DMS 273 treated with DMSO at 0.1 percent for 48 hours (cell line): ENCODE data around the gene EPHB6.

ENCODE experiments used
- DNase-seq: peaks from one replicate; lab custom pipeline; 2025; lab: John Stamatoyannopoulos, UW

The EPHB6 gene

DNA sequence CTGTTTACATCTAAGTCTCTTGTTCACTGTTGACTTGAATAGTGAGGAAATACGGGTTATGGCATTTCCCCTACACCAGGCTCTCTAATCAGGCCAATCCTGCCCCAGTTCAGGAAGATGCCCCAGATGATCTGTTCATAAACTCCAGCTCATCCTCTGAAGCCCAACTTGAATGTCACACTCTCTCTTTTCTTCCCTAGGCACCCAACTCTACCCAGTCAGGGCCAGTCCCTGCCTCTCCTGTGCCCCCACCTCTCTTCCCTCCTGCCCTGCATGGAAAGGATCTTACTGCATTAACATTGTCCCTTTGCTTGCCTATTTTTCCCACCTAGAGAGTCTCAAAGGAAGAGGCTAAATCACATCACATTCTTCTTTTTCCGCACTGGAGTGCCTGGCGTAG, 41.3 kb downstream of the EPHB6 start:
- no peak for DNase-seq

DNA sequence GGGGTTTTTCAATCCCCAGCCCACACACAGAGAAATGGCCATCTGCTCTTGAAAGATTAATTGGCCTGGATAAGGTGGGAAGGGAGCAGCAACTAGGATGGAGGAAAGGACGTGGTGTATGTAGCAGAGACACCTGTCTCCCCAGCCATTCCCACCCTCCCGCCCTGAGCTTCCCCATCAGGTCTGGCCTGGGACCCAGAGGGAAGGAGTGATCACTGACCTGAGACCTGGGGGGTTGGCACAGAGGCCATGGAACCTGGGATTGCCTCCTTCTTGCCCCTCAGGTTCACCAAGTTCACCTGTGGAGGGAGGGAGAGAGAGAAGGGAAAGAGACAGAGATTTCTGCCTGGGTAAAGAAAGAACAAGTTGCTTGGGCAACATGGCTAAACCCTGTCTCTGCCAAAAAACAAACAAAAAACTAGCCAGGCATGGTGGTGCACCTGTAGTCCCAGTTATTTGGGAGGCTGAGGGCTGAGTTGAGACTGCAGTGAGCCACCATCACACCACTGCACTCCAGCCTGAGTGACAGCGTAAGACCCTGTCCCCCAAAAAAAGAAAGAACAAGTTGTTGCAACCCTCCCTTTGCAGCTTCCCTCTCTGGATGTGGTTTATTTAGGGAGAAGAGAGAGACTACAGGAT, 42.0 kb downstream of the EPHB6 start:
- DNase-seq: no peak

DNA sequence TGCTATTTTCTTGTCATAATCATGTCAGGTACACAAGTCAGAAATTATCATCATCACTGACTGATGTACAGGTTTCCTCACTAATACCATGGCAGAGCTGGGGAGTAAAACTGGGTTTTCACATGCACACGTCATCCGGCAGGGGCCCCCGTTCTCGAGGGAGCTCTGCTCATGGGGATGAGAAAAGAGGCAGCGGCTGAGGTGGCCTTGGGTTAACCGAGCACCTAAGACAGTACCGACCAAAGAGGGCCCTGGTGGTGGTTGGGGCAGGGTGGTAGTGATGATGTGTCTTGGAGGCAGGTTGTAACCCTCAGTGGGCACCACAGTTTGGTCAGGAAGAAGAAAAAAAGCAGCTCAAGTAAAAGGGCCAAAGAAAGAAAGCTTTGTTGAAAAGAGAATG, 42.8 kb downstream of the EPHB6 start:
- DNase-seq: no peak

DNA sequence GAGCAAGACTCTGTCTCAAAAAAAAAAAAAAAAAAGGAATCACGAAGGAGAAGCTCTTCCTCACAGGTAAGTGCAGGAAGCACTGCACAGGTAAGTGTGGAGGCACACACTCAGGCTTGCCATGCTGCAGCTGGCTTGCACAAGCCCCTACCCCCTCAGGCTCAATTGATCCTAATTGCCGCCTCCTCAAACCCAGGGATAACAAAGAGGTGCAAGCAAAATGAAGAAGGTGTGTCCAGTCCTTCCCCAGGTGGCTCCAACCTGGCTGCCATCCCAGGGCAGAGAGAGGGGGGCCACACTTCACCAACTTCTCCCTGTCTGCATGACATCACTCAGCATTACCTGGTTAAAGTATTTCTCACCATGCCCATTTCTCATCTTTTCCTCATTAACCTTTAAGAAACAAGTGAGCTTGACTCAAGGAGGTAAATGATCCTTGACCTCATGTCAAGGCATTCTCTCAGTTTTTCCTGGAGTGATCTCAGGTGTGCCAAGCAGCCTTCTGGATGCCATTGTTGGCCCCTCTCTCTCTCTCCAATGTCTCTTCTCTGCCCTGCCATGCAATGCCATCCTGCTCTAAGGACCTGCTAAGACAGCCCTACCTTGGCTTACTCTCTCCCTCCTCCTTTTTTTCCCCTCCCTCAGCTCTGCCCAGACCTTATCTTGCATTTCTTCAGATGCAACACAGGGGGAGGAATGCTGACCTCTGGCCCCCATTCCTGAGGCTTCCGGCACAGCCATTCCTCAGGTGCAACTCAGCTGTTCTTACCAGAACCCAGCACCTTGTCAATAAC, 43.7 kb downstream of the EPHB6 start:
- no peak for DNase-seq

DNA sequence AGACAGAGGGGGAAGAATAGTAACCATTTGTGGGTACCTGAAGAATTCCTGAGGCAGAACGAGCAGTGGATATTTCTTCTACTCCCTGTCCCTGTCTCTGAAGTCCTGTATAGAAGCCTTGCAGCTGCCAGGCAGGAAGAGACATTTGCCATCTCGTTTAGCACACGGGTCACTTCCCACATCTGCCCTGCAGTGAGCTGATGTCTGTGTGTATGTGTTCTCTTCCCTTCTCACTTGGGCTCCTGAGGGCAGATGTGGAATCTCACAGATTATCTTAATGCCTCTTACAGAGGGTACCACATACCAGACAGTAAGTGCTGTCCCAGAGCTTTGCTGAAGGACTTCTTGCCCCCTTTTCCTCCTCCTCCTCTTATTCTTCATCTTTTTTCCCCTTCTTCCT, 44.8 kb downstream of the EPHB6 start:
- DNase-seq: no peak

DNA sequence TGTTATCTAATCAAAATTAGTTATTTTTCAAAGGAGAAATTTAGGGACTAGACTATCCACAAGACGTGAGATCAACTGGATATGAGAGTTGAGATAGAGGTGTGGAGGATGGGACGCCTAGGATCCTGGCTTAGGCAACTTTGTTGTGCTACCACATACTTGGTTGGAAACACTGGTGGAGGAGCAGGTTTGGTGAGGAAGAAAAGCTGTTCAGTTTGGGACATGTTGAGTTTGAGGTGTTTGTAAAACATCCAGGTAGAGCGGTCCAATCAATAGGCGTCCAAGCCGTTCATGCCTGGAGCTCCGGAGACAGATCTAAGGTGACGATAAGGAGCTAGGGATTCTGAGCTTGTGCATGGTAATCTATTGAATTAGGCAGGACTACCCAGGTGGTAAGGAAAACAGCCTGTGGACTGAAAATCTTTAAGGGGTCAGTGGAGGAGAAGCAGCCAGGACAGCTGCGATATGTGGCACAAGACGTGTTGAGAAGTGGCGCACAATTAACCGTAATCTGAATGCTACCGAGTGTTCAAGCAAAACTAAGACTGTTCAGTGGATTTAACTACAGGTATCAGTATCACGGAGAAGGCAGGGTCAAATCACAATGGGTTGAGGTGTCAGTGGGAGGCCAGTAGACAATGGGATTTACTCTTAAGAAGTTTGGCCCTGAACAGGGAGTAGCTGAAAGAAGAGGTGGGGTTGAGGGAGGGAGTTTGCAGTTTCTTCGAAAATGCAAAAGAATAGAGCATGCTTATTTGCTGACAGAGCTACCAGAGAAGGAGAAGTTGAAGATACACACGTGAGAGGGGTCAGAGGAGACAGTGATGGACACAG, 46.8 kb downstream of the EPHB6 start:
- DNase-seq: no peak

DNA sequence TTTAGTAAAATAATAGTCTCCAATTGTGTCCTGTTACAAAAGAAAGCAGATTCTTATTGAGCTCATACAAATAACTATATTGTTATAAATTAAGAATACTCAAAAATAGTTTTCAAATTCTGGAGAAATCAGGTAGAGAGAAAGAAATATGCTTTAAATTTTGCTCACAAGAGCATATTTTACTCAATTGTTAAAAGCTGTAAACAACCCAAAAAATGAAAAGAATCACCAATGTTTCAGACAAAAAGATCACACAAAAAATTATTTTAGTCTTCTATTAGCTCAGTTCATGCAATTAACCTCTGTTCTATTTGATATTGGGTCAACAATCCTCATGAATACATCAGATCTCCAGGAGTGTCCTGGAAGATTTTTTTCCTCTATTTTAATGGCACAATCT, 49.3 kb downstream of the EPHB6 start:
- DNase-seq: no peak

DNA sequence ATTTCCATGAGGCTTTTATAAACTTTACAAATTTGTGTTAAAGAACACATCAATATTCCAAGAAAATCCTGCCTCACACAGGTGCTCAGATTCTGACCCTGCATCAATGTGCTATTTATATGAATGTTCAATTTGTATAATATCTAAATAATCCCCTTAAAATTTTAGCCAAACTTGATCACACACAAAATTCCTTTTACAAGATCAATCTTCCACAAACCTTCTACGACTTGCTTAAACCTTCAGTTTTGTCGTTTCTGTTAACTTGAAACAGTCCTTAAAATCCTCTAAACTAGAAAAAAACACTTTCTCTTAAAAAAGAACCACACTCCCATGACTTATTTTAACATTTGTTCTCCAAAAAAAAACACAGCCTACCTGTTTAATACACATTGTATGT, 50.9 kb downstream of the EPHB6 start:
- no peak for DNase-seq

DNA sequence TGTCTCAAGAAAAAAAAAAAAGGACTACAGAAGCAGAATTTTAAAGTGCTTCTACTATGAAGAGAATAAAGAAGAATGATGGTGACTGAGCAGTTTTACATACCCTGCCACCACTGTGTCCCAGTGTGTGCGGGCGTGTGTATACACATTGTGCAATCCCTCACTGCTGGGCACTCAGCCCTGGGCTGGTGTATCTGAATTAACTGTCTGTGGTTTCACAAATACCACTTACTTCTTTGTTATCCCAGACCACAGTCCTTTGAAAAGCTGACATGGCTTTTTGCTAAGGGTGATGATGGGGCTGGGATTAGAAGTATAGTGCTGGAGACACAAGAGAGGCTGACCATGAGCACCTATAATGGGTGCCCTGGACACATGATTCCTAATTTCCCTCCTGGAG, 51.8 kb downstream of the EPHB6 start:
- no peak for DNase-seq

DNA sequence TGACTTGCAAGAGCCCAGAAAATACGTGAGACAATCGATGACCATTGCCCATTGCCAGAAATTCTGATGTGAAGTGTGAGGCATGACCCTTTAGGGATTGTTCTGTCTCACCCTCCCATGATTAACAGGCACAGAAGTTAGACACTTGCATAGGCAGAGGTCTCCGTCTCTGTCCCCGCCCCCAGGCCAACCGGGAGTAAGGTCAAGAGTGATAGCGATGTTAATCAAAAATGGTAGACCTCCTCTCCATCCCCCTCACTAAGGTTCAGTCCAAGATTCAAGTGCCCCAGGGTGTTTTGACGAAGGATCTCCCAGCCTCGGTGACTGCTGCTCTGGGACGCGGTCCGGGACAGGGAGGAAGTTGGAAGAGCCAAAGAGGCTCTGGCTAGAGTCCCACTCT, 53.4 kb downstream of the EPHB6 start:
- DNase-seq: no peak

DNA sequence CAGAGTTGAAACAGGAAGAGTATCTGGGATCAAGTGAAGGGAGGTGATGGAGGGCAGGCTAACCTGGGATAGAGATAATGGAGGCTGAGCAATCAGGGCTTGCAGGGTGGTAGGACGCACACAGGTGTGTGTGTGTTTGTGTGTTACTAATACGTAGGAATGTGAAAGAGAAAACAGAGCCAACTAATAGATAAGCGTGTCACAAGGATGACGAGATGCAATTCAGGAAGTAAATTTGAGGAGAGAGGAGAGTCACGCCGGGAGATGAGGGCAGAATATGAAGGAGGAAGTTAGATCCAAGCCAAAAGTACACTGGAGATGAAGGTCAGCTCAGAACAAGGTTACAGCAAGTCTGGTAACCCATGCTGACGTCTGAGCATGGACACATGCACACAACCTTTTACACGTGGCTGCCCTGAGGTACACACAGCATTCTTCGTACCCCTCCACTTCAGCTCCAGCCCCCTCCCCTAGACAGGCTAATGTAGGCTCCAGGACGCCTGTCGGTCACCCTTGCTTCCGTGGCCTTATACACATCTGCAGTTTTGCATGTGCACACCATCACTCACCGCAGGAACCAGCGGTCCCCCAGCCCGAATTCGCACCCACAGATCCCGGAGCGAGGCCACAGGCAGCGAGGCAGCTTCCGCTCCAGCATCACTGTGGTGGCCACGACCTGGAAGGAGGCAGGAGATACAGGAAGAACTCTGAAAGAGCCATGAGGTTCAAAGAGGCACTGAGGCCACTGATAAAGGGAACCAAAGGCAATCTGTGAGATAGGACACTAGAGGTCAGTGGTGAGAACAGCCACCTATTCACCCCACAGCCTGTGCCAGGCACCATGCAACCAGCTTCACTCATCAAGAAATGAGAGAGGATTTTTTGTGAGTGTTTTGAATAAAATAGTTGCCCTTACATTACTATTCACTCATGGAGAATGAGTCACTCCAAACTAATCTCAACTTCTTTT, 54.3 kb downstream of the EPHB6 start:
- no peak for DNase-seq

DNA sequence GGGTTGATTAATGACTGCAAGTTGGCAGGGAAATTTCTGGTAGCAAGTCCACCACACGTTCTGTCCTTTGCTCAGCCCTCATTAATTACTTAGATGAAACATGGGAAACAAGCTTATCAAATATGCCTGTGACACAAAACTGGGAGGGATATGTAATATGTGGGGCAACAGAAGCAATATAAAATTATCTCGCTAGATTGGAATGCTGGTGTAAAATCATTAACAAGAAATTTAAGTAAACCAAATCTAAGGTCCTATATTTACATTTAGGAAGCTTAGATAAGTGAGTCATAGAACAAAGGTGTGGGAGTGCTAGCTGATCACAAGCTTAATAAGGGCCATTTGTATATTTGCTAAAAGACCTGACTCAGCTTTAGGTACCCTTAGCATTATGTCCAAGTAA, 55.2 kb downstream of the EPHB6 start:
- no peak for DNase-seq

DNA sequence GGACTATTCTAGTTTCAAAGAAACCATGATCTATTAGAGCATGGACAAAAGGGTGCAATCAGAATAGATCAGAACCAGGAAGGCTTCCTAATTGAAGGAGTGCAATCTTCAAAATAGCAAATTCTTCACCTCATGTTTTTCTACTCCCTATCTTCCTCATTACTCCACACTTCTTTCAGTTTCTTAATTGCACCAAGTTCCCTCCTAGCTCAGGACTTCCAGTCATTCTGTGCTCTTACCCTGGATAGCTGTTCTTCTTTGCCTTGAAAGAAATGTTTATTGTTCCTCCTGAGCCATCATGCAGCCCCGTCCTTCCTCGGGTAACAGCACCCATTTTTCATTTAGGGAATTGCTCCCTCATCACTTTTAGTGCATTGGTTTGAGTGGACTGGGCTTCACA, 55.6 kb downstream of the EPHB6 start:
- DNase-seq: no peak

DNA sequence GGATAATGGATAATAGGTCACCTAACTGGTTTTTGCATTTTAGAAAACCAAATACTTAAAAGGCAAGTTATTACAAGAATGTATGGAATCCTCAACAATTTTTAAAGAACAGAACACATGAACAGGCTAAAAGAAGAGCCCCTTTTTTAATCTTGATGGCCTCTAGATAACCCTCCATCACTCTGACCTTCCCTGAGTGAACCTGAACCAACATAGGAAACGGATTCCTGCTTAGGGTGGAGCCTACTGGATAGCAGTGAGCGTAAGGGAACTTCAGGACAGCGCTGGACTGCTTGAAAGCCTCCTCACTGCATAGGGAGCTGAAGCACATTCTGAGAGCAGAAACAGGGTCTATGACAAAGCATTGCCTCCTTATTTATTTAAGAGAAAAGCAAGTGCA, 58.2 kb downstream of the EPHB6 start:
- no peak for DNase-seq

DNA sequence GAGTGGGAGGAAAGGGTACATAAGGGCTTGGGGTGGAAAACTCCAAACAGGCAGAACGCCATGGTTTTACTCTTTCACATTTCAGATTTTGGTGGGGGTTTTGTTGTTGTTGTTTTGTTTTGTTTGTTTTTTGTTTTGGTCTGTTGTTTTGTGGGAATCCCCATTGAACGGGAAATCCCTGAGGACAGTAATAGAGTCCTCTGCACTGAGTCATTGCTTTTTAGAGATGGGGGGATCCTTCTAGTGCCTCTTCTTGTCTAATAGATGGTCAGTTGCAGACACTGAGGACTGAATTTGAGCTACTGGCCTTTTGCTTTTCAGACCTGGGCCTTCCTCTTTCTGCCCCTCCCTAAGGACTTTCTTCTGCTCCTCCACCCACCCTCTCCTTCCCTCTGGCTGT, 58.7 kb downstream of the EPHB6 start:
- no peak for DNase-seq

DNA sequence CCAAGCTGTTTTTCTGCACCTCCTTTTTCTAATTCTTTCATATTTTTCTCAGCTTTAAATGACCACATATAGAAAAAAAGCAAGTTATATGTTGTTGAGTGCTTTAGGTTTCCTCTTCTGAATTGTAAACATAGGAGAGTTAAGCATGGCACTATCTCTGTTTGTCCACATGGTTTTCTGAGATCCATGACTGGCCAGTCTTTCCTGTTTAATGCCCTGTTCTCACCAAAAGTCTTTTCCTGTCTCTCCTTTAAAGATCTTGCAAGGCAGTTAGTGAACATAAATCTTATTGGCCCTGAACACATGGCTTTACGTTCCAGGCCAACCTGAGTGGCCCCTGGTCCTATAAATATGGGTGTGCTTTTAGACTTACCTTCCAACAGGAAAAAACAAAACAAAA, 59.2 kb downstream of the EPHB6 start:
- no peak for DNase-seq

DNA sequence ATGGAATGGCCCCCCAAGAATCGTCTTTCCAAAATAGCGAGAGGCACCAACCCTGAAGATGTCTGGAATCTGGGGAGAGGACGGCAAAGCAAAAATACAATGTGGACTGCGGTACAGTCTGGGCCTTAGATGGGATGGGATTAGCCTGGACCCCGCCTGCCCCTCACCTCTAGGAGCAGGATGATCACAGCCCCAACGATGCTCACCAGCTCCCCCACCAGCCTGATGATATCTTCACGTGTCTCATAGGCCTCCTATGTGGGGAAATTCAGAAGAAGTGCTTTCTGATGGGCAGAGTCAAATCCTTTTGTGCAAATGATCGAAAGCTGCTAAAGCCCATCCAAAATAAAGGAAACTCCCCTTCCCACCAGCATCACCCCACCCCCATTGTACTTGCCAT, 60.4 kb downstream of the EPHB6 start:
- no peak for DNase-seq

DNA sequence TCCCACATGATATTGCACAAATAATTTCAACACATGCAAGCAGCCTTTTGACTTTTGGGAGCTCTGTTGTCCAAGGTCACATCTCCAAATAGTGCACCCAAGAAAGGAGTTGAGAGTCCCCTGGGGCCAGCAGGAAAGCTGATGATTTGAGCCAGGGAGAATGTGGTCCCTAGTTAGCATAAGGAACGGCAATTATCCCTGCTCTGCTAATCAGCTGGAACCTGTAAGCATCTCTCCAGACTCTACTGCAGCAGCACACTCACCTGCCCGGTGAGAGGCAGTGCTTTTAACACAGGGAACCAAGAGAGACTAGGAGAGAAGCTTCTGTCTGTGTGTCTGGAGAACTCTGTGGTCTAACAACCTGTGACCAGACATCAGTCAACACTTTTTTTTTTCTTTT, 61.6 kb downstream of the EPHB6 start:
- DNase-seq: no peak

DNA sequence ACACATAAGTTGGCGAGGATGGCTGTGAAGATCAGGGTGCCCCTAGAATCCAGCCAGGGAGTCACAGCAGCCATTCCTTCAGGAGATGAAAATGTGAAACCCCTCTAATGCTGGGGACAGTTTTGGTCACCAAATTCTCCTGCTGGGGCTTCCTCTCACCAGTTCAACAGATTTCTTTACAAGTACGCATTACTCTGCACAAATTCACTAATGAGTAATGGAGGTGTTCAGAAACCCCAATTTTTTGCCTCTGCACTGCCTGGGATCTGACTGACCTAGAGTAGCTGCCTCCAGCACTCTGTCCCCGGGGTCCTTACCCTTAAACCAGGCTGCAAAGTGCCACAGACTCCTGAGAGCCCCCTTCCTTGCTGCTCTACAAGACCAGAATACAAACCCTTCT, 62.6 kb downstream of the EPHB6 start:
- no peak for DNase-seq

DNA sequence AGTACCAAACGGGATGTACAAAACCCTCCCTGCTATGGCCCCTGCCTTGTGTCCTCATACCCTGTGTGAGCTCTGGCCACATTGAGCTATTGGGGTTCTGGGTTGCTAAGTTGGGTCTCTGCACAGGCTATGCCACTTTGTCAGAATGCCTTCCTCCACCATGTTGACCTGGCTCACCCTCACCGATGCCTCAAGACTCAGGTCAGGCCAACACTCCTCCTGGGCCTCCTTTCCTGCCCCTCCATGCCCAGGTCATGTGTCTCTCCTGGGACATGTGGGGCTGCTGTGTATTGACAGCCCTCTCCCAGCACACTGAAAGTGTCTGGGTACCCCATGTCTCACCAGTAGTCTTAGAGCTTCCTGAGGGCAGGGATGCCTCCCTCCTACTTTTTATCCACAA, 64.0 kb downstream of the EPHB6 start:
- DNase-seq: no peak

DNA sequence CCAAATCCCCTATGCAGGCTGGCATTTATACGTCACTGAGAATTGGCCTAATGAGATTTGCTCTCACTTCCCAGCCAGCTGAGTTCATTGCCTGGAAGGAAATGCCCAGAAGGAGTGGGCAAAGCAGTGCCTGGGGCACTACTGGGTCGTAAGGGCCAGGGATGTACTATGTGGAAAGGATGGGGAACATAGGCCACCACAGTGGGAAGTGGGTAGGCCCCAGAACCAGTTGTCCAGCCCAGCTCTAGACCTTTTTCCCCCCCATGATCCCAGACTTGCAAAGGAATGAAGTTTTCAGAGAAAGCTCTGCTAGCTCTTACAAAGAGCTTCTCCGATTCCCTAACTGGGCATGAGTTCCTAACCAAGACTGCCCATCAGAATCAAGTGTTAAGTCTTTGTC, 64.8 kb downstream of the EPHB6 start:
- DNase-seq: no peak
